DMS53 treated with DMSO at 0.1 percent for 48 hours (cell line): Measurements from ENCODE around the gene EPHB1.

Source experiments
- DNase-seq: peaks from one replicate; lab custom pipeline; 2025; ENCODE audit not compliant: unreplicated experiment; lab: John Stamatoyannopoulos, UW

Gene EPHB1

DNA sequence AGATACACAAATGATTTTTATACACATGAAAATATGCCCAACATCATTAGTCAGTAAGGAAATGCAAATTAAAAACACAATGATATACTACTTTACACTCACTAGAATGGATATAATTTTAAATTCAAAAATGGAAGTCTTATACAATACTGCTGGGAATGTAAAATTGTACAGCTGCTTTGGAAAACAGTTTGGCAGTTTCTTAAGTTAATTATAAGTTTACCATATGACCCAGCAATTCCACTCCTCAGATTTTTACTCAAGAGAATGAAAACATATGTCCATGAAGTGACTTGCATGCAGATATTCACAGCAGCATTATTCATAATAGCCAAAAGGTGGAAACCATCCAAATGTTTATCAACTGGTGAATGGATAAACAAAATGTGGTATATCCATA lies 281.3 kb downstream of the EPHB1 start:
- no peak for DNase-seq

- DNase-seq, result no peak
Observed at GRCh38 chr3:135077186-135077585, 282.1 kb downstream of the EPHB1 start.

GRCh38 chr3:135078283-135078682 lies 283.2 kb downstream of the EPHB1 start:
- no peak for DNase-seq

DNA sequence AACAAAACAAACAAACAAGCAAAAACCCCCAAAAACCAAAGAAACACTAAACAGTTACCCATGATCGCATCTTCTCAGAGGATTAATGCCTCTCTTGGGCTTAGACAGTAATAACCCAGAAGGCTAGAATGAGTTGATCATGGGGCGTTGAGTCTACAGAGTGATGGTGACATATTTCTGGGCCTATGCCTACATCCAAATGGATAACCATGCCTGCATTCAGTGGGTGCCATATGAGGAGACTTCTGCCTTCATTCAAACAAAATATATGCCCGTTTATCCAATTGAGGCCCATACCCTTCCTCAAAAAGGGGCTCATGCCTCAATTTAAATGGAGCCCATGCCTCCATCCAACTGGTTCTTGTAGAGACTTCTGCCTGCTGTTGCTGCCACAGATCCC lies 284.0 kb downstream of the EPHB1 start:
- no peak for DNase-seq

DNA sequence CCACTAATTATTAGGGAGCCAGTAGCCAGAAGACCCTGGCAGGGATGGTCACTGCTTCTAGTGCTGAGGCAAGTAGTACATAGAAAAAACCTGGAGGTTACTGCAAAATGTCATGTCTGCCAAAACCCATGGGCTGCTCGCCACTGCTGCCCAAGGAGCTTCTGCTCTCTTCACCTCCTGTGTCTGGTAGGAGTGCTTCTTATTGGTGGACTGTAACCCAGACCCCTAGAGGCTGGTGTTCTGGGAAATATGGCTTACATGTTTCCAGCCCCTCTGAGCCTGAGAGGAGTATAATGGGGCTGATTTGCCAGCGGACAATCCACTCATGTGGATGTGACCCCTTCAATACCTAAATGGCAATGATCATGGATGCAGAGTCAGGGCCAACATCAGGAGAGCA lies 286.4 kb downstream of the EPHB1 start:
- DNase-seq, result no peak

- no peak for DNase-seq
Observed at GRCh38 chr3:135081856-135082434, 286.9 kb downstream of the EPHB1 start.

GRCh38 chr3:135082706-135083105 lies 287.6 kb downstream of the EPHB1 start:
- no peak for DNase-seq

DNA sequence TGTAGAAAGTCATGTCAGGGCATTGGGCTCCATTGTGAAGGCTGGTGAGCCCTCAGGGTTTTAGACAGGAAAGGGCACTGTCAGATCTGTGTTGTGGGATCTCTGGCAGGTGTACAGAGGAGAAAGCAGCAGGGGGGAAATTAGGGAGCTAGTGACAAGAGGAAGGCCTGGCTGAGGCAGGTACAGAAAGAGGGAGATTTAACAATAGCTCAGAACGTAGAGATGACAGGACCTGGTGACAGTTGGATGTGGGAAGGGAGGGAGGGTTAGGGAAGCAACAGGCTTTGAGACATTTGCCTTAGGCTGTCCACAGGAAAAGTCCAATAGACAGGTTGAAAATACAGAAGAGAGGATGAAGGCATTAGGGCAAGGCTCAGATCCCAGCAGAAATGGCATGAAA lies 288.1 kb downstream of the EPHB1 start:
- no peak for DNase-seq

- no peak for DNase-seq
Observed at GRCh38 chr3:135083756-135084155, 288.7 kb downstream of the EPHB1 start.

DNA sequence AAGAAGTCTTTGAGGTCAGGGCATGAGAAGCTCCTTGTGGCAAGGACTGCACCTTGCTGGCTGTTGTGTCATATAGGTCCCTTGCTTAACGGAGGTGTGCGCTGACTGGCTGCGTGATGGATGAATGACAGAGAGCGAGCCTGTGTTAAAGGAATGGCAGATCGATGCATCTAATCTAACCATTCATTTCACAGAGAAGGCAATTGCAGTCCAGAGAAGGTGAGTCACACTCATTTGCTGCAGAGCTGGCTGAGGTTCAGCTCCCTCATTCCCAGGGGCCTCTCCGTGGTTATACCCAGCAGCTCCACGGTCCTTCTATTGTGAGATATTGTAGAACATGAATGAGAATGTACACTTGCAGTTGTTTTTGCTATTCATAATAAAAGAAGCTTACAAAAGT lies 289.3 kb downstream of the EPHB1 start:
- DNase-seq, result no peak

- DNase-seq, result no peak
Observed at GRCh38 chr3:135084976-135085375, 289.9 kb downstream of the EPHB1 start.

GRCh38 chr3:135085652-135086436 lies 290.8 kb downstream of the EPHB1 start:
- DNase-seq, result no peak

DNA sequence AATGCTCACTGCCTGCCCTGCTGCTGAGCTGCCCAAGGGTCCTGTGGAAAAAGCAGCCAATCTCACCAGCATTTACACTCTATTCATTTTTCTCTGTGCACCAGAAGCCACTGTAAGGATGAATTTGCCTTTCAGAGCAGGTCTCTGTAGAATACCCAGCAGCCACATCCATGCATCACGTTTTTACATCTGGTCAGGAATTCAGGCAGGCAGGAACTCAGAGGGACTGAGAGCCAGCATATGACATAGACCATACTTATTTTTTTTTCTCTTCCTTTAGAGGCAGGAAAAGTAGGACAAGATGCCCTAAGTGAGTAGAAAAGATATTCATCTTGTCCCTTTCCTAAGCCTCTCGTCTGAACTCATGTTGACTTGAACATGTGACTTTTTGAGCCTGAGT lies 292.7 kb downstream of the EPHB1 start:
- DNase-seq, result no peak

GRCh38 chr3:135089451-135089850 lies 294.4 kb downstream of the EPHB1 start:
- DNase-seq, result no peak

DNA sequence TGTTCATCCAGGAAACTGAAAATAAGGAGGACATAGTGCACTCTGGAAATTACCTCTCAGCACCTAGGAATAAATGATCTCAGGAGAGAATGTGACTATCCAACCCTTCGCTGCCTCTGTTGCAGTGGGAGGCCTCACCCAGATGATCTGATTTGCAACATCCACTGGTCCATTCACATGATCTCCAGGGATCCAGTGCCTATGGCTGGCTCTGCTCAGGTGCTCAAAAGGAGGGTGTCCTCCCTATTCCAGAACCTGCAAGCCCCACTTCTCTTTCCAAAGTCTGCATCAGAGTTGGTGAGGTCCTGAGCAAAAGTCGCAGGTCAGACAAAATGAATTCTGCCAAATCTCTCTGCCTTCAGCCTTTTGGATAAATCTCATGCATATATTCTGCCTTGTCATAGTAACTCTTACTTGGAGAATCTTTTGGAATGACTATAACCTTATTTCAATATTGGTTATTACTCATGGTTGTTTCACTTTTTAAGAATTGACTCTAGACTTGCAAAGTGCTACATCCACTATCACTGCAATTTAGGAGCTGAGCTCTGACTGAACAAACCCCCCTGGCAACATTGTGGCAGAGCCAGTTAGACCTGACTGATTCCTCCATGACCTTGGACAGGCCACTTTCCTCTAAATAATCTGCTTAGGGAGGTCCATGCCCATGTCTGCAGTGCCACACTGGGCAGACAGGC lies 295.1 kb downstream of the EPHB1 start:
- DNase-seq, result no peak

DNA sequence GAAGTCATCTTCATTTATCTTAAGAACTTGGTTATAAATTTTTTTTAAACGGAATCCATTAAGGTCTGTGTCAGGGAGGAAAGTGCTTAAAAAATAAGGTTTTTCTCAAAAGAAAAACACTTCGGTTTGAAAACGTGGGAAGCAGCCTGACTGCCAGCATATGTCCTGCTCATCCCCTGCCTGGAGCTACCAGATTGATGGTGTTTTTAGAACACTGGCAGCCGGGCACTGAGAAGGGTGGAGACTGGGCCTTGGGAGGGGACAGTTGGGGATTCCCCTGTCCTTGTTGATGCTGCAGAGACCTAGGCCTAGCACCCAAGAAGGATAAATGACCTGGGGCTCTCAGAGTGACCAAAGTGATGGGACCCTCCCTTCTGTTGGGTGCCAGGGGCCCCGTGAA lies 296.9 kb downstream of the EPHB1 start:
- no peak for DNase-seq

DNA sequence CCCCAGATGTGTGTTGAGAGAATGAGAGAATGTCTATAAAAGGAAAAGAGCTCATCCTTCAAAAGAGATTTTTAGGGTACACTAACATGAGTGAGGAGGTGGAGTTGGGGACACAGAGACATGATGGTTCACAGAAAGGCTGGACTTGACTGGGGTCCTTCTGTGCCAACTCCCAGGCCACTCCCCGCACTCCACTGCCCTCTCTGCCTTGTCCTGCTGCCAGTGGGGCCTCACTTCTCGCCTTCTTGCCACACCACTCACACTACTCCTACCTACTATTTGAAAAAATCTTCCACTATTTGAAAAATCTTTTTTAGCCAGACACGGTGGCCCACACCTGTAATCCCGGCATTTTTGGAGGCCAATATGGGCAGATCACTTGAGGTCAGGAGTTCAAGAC lies 298.1 kb downstream of the EPHB1 start:
- DNase-seq, result no peak

DNA sequence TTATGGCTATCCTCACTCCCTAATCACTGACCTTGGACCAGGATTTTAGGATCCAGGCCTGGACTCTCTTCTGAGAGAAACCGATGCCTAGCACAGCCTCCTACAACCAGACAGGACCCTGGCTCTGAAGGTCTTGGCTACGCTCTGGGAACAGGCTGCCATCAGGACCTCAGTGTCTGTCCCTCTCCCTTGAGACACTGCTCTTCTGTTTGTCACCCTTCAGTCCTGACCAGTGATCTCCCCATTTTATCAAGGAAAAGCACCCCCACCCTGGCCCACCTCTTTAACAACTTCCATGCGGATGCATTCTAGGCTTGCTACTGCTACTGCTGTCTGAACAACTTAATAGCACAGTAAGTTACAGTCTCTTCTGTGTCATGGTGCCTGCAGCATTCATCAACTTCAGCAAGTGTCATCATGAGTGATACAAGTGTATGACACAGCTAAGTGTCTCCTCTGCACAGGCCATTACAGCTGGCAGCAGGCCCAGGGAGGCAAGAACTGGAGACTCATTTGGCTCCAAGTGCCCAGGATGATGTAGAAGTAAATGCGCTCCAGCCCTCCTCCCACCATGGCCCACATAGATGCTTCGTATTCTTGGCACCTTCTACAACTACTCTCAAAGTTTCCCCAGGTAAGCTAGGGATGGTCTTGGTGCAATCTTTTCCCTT lies 302.4 kb downstream of the EPHB1 start:
- no peak for DNase-seq

GRCh38 chr3:135099734-135100355 lies 304.8 kb downstream of the EPHB1 start:
- DNase-seq, result no peak

DNA sequence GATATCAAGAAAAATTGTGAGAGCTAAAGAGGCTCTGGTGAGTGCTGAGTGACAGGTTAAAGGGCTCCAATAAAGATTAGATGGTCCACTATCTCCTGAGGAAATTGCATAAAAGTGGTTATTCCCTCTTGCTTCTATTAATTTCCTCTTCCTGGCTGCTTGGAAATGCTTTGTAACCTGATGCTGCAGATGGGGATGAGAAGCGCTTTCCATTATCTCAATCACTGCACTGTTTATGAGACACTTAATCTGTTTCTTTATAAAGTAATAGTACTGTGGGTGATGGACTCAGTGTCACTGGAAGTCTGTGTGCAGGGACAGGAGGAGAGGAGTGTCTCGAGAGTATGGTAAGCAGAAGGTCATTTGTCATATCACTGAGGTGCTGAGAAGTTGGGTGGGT lies 305.3 kb downstream of the EPHB1 start:
- no peak for DNase-seq

DNA sequence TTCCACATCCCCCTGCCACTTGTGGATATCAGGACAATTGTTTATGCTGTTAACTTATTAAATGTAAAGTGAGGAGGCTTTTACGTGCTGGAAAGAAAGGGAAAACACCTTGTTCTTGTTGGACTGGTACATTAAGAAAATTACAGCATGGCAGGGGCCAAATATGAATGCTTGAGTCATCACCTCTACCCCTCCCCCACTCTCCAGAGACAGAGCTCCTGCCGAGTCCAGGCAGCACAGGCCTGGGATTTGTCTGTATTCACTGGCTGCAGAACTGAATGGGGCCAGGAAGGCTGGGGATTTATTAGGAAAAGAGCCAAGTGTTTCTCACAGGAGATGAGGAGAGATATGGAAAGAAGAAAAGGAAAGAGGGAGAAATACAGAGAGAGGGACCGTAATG lies 308.9 kb downstream of the EPHB1 start:
- no peak for DNase-seq
